H1 (cell line): ENCODE results near the gene TTC28. TPM values are rescaled to one million over a fixed set of nuclear protein-coding genes. Genes with fewer than 3 reads are reported as not detected.

Source experiments
- CTCF ChIA-PET: fragments of 300-600 bp; sonication (Branson Sonifier 250); formaldehyde crosslinking; loops from one replicate; lab custom pipeline; 2021; ENCODE audit not compliant: partially characterized antibody; lab: Charles Lee
- POLR2A ChIA-PET: fragments of 300-600 bp; sonication (Branson Sonifier 250); formaldehyde crosslinking; loops from one replicate; lab custom pipeline; 2021; ENCODE audit warnings: inconsistent platforms; ENCODE audit not compliant: partially characterized antibody; lab: Charles Lee
- DNase-seq, 2 experiments: peaks; one replicate each; pipeline versions ENCODE4 v3.0.0 to v3.0.0-alpha.2; 2010 to 2022; ENCODE audit warnings: low spot score in 2 of 2, low read depth in 1 of 2, mixed read lengths in 1 of 2
- FAIRE-seq: peaks from 2 replicates; lab custom pipeline; 2011; peaks lifted over from hg19 to GRCh38; lab: Jason Lieb, UNC
- H2AFZ ChIP-seq: 2 replicates; pipeline ENCODE4 v1.8.1; 2012; ENCODE audit warnings: low read length, inconsistent platforms
- H2AK5ac ChIP-seq: 2 replicates; pipeline ENCODE4 v1.6.1; 2013; ENCODE audit warnings: low read depth, low read length
- H2BK120ac ChIP-seq: replicated peaks from 2 replicates; pipeline ENCODE3; 2013; ENCODE audit warnings: low read depth, low read length, inconsistent platforms
- H2BK12ac ChIP-seq: 2 replicates; pipeline ENCODE4 v1.6.1; 2013; ENCODE audit warnings: low read depth, low read length
- H2BK15ac ChIP-seq: 2 replicates; pipeline ENCODE4 v1.6.1; 2013; ENCODE audit warnings: low read length
- H2BK20ac ChIP-seq: 2 replicates; pipeline ENCODE4 v1.6.1; 2013; ENCODE audit warnings: low read length
- H2BK5ac ChIP-seq: 2 replicates; pipeline ENCODE4 v1.6.1; 2013; ENCODE audit warnings: low read depth, low read length
- H3K14ac ChIP-seq: 2 replicates; pipeline ENCODE4 v1.6.1; 2013; ENCODE audit warnings: inconsistent platforms; ENCODE audit not compliant: insufficient read length
- H3K18ac ChIP-seq: 2 replicates; pipeline ENCODE4 v1.6.1; 2013; ENCODE audit warnings: low read length; ENCODE audit errors: extremely low read depth
- H3K23ac ChIP-seq: 2 replicates; pipeline ENCODE4 v1.6.1; 2013; ENCODE audit warnings: inconsistent platforms; ENCODE audit not compliant: insufficient read length
- H3K23me2 ChIP-seq: 2 replicates; pipeline ENCODE4 v1.6.1; 2013; ENCODE audit warnings: low read depth, low read length
- H3K27ac ChIP-seq: 2 replicates; pipeline ENCODE4 v1.6.1; 2011; ENCODE audit warnings: low read depth, low read length, inconsistent platforms
- H3K27me3 ChIP-seq, 4 experiments: replicated peaks in 1 of 4; 1 replicate in 1 of 4; 2 replicates in 3 of 4; pipeline versions ENCODE4 v1.6.1 to v1.8.1; 2011 to 2013; ENCODE audit warnings: low read length in 3 of 4, mild to moderate bottlenecking in 3 of 4, inconsistent platforms in 2 of 4, mixed read lengths in 2 of 4, moderate library complexity in 1 of 4; ENCODE audit not compliant: control insufficient read depth in 3 of 4, insufficient read depth in 3 of 4; ENCODE audit errors: extremely low read depth in 1 of 4
- H3K36me3 ChIP-seq, 4 experiments: 2 replicates each; pipeline versions ENCODE4 v1.6.1 to v1.8.1; 2011 to 2013; ENCODE audit warnings: mild to moderate bottlenecking in 4 of 4, low read length in 3 of 4, moderate library complexity in 2 of 4, control low read depth in 1 of 4, inconsistent platforms in 1 of 4; ENCODE audit not compliant: insufficient read depth in 4 of 4, control insufficient read depth in 2 of 4
- H3K4ac ChIP-seq: replicated peaks from 2 replicates; pipeline ENCODE3; 2013; ENCODE audit warnings: low read length, low read depth, mixed read lengths, inconsistent platforms; ENCODE audit not compliant: insufficient read length
- H3K4me1 ChIP-seq, 4 experiments: replicated peaks in 1 of 4; 1 replicate in 1 of 4; 2 replicates in 3 of 4; pipeline versions ENCODE4 v1.6.1 to v1.8.1; 2011 to 2013; ENCODE audit warnings: low read length in 3 of 4, inconsistent platforms in 2 of 4, mixed read lengths in 1 of 4; ENCODE audit not compliant: insufficient read depth in 4 of 4, control insufficient read depth in 3 of 4
- H3K4me2 ChIP-seq, 2 experiments: 2 replicates each; pipeline versions ENCODE4 v1.6.1 to v1.8.1; 2011 to 2013; ENCODE audit warnings: low read depth in 2 of 2, low read length in 2 of 2, control low read depth in 1 of 2, inconsistent platforms in 1 of 2, mild to moderate bottlenecking in 1 of 2; ENCODE audit not compliant: insufficient read depth in 1 of 2
- H3K4me3 ChIP-seq, 4 experiments: fragments of 200-600, 300-600 bp in 1 of 4; sonication (generic), shearing (Covaris generic), sonication (Bioruptor Twin) in 1 of 4; 2 replicates each; pipeline versions ENCODE4 v1.5.1 to v1.8.1; 2011 to 2016; ENCODE audit warnings: low read length in 4 of 4, low read depth in 3 of 4, control low read depth in 2 of 4, inconsistent platforms in 2 of 4, mild to moderate bottlenecking in 2 of 4, mixed read lengths in 1 of 4, moderate library complexity in 1 of 4; ENCODE audit not compliant: insufficient read depth in 2 of 4; ENCODE audit errors: extremely low read depth in 1 of 4
- H3K56ac ChIP-seq: replicated peaks from 2 replicates; pipeline ENCODE3; 2013; ENCODE audit warnings: low read depth, mild to moderate bottlenecking, mixed read lengths, low read length, inconsistent platforms; ENCODE audit not compliant: insufficient read length
- H3K79me1 ChIP-seq: 2 replicates; pipeline ENCODE4 v1.6.1; 2013; ENCODE audit warnings: low read depth, low read length, control low read depth
- H3K79me2 ChIP-seq, 2 experiments: 2 replicates each; pipeline versions ENCODE4 v1.6.1 to v1.8.1; 2012 to 2013; ENCODE audit warnings: low read length in 2 of 2, mild to moderate bottlenecking in 2 of 2, inconsistent platforms in 1 of 2; ENCODE audit not compliant: insufficient read depth in 2 of 2, control insufficient read depth in 1 of 2
- H3K9ac ChIP-seq, 4 experiments: replicated peaks in 1 of 4; 1 replicate in 1 of 4; 2 replicates in 3 of 4; pipeline versions ENCODE4 v1.6.1 to v1.8.1; 2011 to 2013; ENCODE audit warnings: low read depth in 3 of 4, low read length in 3 of 4, control low read depth in 2 of 4, mild to moderate bottlenecking in 2 of 4, moderate library complexity in 2 of 4, inconsistent platforms in 1 of 4; ENCODE audit errors: extremely low read depth in 1 of 4
- H3K9me3 ChIP-seq, 2 experiments: 2 replicates each; pipeline versions ENCODE4 v1.6.1 to v1.8.1; 2012 to 2013; ENCODE audit warnings: mild to moderate bottlenecking in 2 of 2, moderate library complexity in 2 of 2, control low read depth in 1 of 2, inconsistent platforms in 1 of 2, low read depth in 1 of 2, low read length in 1 of 2, mixed read lengths in 1 of 2; ENCODE audit not compliant: insufficient read depth in 2 of 2
- H4K20me1 ChIP-seq, 2 experiments: replicated peaks in 1 of 2; 2 replicates each; pipeline versions ENCODE3 to v1.8.1; 2011 to 2013; ENCODE audit warnings: inconsistent platforms in 2 of 2, low read length in 2 of 2, mild to moderate bottlenecking in 1 of 2; ENCODE audit not compliant: insufficient read depth in 2 of 2, control insufficient read depth in 1 of 2
- H4K5ac ChIP-seq: 2 replicates; pipeline ENCODE4 v1.6.1; 2013; ENCODE audit warnings: low read length, low read depth, mixed read lengths, inconsistent platforms; ENCODE audit not compliant: insufficient read length
- H4K8ac ChIP-seq: 2 replicates; pipeline ENCODE4 v1.8.0; 2013; ENCODE audit warnings: mild to moderate bottlenecking, moderate library complexity, low read length, inconsistent platforms; ENCODE audit not compliant: insufficient read depth; ENCODE audit errors: extremely low read depth
- H4K91ac ChIP-seq: replicated peaks from 2 replicates; pipeline ENCODE3; 2013; ENCODE audit warnings: low read length, mixed read lengths, inconsistent platforms; ENCODE audit not compliant: insufficient read length
- CBX8 ChIP-seq: fragments of 300-800, 300-1000 bp; sonication (generic); IDR thresholded peaks from 2 replicates; pipeline ENCODE4 v1.7.1; 2016; ENCODE audit warnings: low read depth, low read length, borderline replicate concordance
- CTCF ChIP-seq, 3 experiments: IDR thresholded peaks; 1 replicate in 2 of 3; 2 replicates in 1 of 3; pipeline versions ENCODE4 v1.5.1 to v1.6.1; 2011; ENCODE audit warnings: low read length in 3 of 3, mild to moderate bottlenecking in 3 of 3, inconsistent platforms in 2 of 3, low read depth in 1 of 3, moderate library complexity in 1 of 3; ENCODE audit not compliant: insufficient read depth in 1 of 3; ENCODE audit errors: control extremely low read depth in 1 of 3
- E2F6 ChIP-seq: IDR thresholded peaks from 2 replicates; pipeline ENCODE4 v1.6.1; 2012; ENCODE audit warnings: inconsistent platforms
- EP300 ChIP-seq, 2 experiments: IDR thresholded peaks; 1 replicate in 1 of 2; 2 replicates in 1 of 2; pipeline ENCODE4 v1.6.1; 2011 to 2012; ENCODE audit warnings: low read depth in 2 of 2, low read length in 2 of 2, mild to moderate bottlenecking in 2 of 2, borderline replicate concordance in 1 of 2, inconsistent platforms in 1 of 2, moderate library complexity in 1 of 2
- JUND ChIP-seq: IDR thresholded peaks from 2 replicates; pipeline ENCODE4 v1.6.1; 2011; ENCODE audit warnings: mild to moderate bottlenecking, improper control_type of control experiment, low read length
- SIN3A ChIP-seq, 2 experiments: IDR thresholded peaks in 1 of 2; conservative IDR thresholded peaks in 1 of 2; 2 replicates each; pipeline ENCODE4 v1.6.1; 2011 to 2012; ENCODE audit warnings: low read length in 2 of 2, improper control_type of control experiment in 1 of 2, low read depth in 1 of 2, mild to moderate bottlenecking in 1 of 2
- TAF1 ChIP-seq: IDR thresholded peaks from 2 replicates; pipeline ENCODE4 v1.6.1; 2011; ENCODE audit warnings: mild to moderate bottlenecking, low read depth, low read length
- TBP ChIP-seq: IDR thresholded peaks from 2 replicates; pipeline ENCODE4 v1.6.1; 2011; ENCODE audit warnings: low read depth, low read length, improper control_type of control experiment
- WGBS, 2 experiments: shearing (Covaris generic) in 1 of 2; methylation state at CpG; one replicate each; pipeline versions ENCODE4 v1.1.6 to v1.1.7; 2013 to 2015; ENCODE audit warnings: low lambda C conversion rate in 2 of 2, mixed read lengths in 2 of 2, inconsistent platforms in 1 of 2, low coverage in 1 of 2, missing lambda C conversion rate in 1 of 2; ENCODE audit not compliant: insufficient replicate concordance in 2 of 2, insufficient coverage in 1 of 2, insufficient read length in 1 of 2; ENCODE audit errors: extremely low coverage in 1 of 2, missing lambda C conversion rate in 1 of 2; 5-methylcytosine and 5-hydroxymethylcytosine counted together
- polyA plus RNA-seq, 7 experiments: library from polyadenylated mRNA; depleted of rRNA in 3 of 7; stranded (reverse) in 5 of 7; unstranded in 2 of 7; fragments of >200 nt in 5 of 7; fragments of 200-250 nt in 2 of 7; gene quantifications; 1 replicate in 5 of 7; 2 replicates in 1 of 7; 4 replicates in 1 of 7; pipeline versions ENCODE4 v1.2.1 to v1.2.3, GENCODE V29; 2011 to 2013; ENCODE audit warnings: missing spikeins in 2 of 7, mixed read lengths in 2 of 7
- total RNA-seq: library from RNA; stranded (reverse); fragmentation: NEBNext Ultra II Directional; extraction: Animal tissue kit (Norgen Biotek cat#: 25700); gene quantifications from 2 replicates; pipeline ENCODE4 v1.2.1, GENCODE V29; 2021

TTC28 gene
- total and polyA plus RNA-seq, 2 of the 8 experiments (the other 6 are each of a cell fraction or from before 2014, with no cell fraction given): 2.6 to 12.6 TPM

DNA sequence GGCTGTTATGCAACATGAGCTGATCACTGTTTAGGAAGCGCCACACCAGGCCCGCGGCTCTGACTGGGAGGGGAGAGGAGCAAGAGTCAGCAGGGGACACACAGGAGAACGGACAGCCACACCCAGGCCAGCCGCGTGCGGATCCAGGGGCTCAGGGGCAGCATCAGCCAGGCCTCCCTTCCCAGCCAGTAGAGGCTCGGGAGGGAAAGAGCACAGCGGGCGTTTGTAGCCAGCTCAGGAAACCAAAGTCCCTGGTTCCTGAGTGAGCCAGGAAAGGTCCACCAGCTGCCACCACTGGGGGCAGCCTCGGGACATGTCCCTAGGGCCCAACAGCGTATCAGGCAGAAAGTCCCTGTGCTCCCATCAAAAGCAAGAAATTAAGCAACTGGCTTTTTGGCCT lies 688.8 kb downstream of the TTC28 start:
- H4K8ac ChIP-seq: no peak overlapping the region
- H2BK5ac ChIP-seq: no peak overlapping the region
- no peak overlapping the region for H3K14ac ChIP-seq
- no peak overlapping the region for H3K4ac ChIP-seq
- H4K91ac ChIP-seq: no peak overlapping the region
- POLR2A ChIA-PET: interaction anchor here (1.5 kb wide), 1 partner anchor 10 kb away, joined by 4 read pairs; no protein-coding TSS in a partner anchor
- peaks cover 1 to 2% of the 10 kb centered on the region in 2 experiments for H4K20me1 ChIP-seq
- DNase-seq (peak; percentile 61 to 83), FAIRE-seq (peak; percentile 87)
- no peaks in the 10 kb centered on the region; the same call in 1 of the 2 replicates for H3K23me2 ChIP-seq
- 24% methylated on average over 12 of the region's 12 CpGs; no CpG with 5 or more reads in 1 of the 2 experiments for WGBS, 2 experiments
- H3K27me3 ChIP-seq: peaks cover 0 to 2% (median 0%) of the 10 kb centered on the region in 4 experiments; a peak in 2 of 7 replicates
- H3K9ac ChIP-seq: no peak overlapping the region
- no peaks in the 10 kb centered on the region for H3K9me3 ChIP-seq
- no peak overlapping the region; the same call in 1 of the 2 replicates for H3K18ac ChIP-seq
- H2BK12ac ChIP-seq: no peak overlapping the region
- H3K79me2 ChIP-seq: no peaks in the 10 kb centered on the region
- H3K56ac ChIP-seq: no peak overlapping the region
- H2BK120ac ChIP-seq: no peak overlapping the region
- H3K4me2 ChIP-seq: no peak overlapping the region; a peak in 1 of 4 replicates
- H4K5ac ChIP-seq: no peak overlapping the region
- H3K23ac ChIP-seq: no peak overlapping the region
- H3K4me3 ChIP-seq: no peak overlapping the region
- H3K36me3 ChIP-seq: peaks cover 0 to 3% (median 0%) of the 10 kb centered on the region in 4 experiments; a peak in 1 of 8 replicates
- H2BK15ac ChIP-seq: peak overlapping the region; percentile 46; the same call in 1 of the 2 replicates
- H2AFZ ChIP-seq: no peak overlapping the region
- CTCF ChIA-PET: interaction anchor here (0.5 to 4.2 kb wide), 28 partner anchors 8 to 818 kb away, joined by 3 to 38 read pairs (median 5); partner anchors contain the start of gene PITPNB
- no peak overlapping the region for H2BK20ac ChIP-seq
- peaks cover 0 to 22% (median 18%) of the 10 kb centered on the region in 4 experiments; a peak in 6 of 7 replicates for H3K4me1 ChIP-seq
- H3K79me1 ChIP-seq: no peaks in the 10 kb centered on the region
- H2AK5ac ChIP-seq: no peak overlapping the region
- H3K27ac ChIP-seq: no peak overlapping the region
- TF ChIP-seq JUND: no peak
- TF ChIP-seq SIN3A (conservative IDR thresholded peaks at IDR 0.05 in 1 of 2, IDR thresholded peaks at IDR 0.05 in 1 of 2; ENCODE audit: low read depth in 1 of 2, low read length in 2 of 2): 0 out of 4 replicates have a peak, but pooled peaks of 1 of the 2 experiments have one; percentile 60
- TF ChIP-seq TBP: peak; percentile 63; the same call in 1 of the 2 replicates
- 0 out of 3 replicates have a peak, but pooled peaks of 1 of the 2 experiments have one; percentile 51 for TF ChIP-seq EP300 (IDR thresholded peaks at IDR 0.05; ENCODE audit: borderline replicate concordance in 1 of 2, low read depth in 2 of 2, low read length in 2 of 2)
- TF ChIP-seq E2F6: peak; percentile 46
- TF ChIP-seq CTCF (IDR thresholded peaks at IDR 0.05; ENCODE audit: control extremely low read depth in 1 of 3, insufficient read depth in 1 of 3, low read depth in 1 of 3, low read length in 3 of 3): peak; percentile 77 to 88 (median 87)
- TF ChIP-seq TAF1: no peak
- no peak for TF ChIP-seq CBX8
